Pancreas (tissue), 10 donors: ENCODE data around the gene RAB36. TPM values are rescaled to one million over a fixed set of nuclear protein-coding genes. Genes with fewer than 3 reads are reported as not detected.

ENCODE experiments used
- ATAC-seq, 4 donors: fragments of 200-7000 bp; cut with Tn5 transposase; one replicate each; pipeline versions ENCODE4 v1.8.0 to v1.9.1; 2020; ENCODE audit warnings: mild to moderate bottlenecking in 4 of 4, moderate library complexity in 4 of 4
- DNase-seq, 6 donors: peaks; one replicate each; pipeline ENCODE4 v3.0.0-alpha.2; 2020
- FAIRE-seq: peaks from 2 replicates; lab custom pipeline; 2012; peaks lifted over from hg19 to GRCh38; lab: Jason Lieb, UNC
- H3K27ac ChIP-seq, 4 donors: fragments of 200-600 bp; sonication (generic); 1 replicate in 3 of 4; 2 replicates in 1 of 4; pipeline versions ENCODE4 v1.5.0 to v1.8.0; 2020
- H3K27me3 ChIP-seq, 4 donors: fragments of 200-600 bp; one replicate each; pipeline ENCODE4 v1.8.0; 2021
- H3K36me3 ChIP-seq, 3 donors: fragments of 200-600 bp; sonication (generic) in 1 of 3; one replicate each; pipeline versions ENCODE4 v1.5.0 to v1.8.0; 2020 to 2021
- H3K4me1 ChIP-seq, 3 donors: fragments of 200-600 bp; one replicate each; pipeline ENCODE4 v1.8.0; 2021
- H3K4me3 ChIP-seq, 4 donors: fragments of 200-600 bp; sonication (generic) in 2 of 4; one replicate each; pipeline versions ENCODE4 v1.5.0 to v1.8.0; 2020 to 2021
- H3K9me3 ChIP-seq, 4 donors: fragments of 200-600 bp; one replicate each; pipeline ENCODE4 v1.8.0; 2021
- CTCF ChIP-seq, 4 donors: fragments of 200-600 bp; sonication (generic) in 3 of 4; IDR thresholded peaks; one replicate each; pipeline versions ENCODE4 v1.5.0 to v1.8.0; 2021; ENCODE audit warnings: antibody characterized with exemption in 4 of 4
- WGBS, 2 donors: extraction: QIAGEN DNeasy Blood & Tissue Kit; methylation state at CpG; one replicate each; pipeline ENCODE4 v1.1.7; 2013; 5-methylcytosine and 5-hydroxymethylcytosine counted together
- intact Hi-C, 3 donors: fragments of 100-400 bp; cut with DNase I; formaldehyde crosslinking; loops; one replicate each; pipeline versions ENCODE4 v1.11.1 to v1.14.2; 2022
- polyA plus RNA-seq, 2 donors: library from polyadenylated mRNA; stranded (reverse); fragments of 200-250 nt; gene quantifications; one replicate each; pipeline ENCODE4 v1.2.3, GENCODE V29; 2013
- total RNA-seq, 6 donors: library from RNA; stranded (reverse); fragmentation: NEBNext Ultra II Directional in 4 of 6; extraction: Animal tissue kit (Norgen Biotek cat#: 25700) in 4 of 6; gene quantifications; one replicate each; pipeline versions ENCODE4 v1.2.1 to v1.2.4, GENCODE V29; 2021 to 2023
- donor health status: healthy with polysubstance abuse.
- donor health status: DM: no; HTN: no; CAD: no; lungs with moderate emphysema.
- donor health status: DM: no; HTN: no; CAD: no.
- donor health status: control.
- donor health status: control.
- donor health status: Bipolar disorder and iron deficiency.
- donor health status: DM: yes; HTN: yes; CAD: no.
- donor health status: DM: no; HTN: no; CAD: no.
- donor health status: DM: no; HTN: no; CAD: no.
- donor health status: DM: yes; HTN: yes; CAD: no.

Gene RAB36
- total and polyA plus RNA-seq, 8 donors, result 1.2 to 7.3 (median 3.1) TPM

GRCh38 chr22:23110922-23111527 is 34.3 kb upstream of the RAB36 start:
- intact Hi-C loops, result no loop called here
- no peak for FAIRE-seq
- Histone ChIP-seq H3K27me3 (no peaks in the 10 kb centered on the region), H3K4me1 (no peaks in the 10 kb centered on the region), H3K36me3 (no peaks in the 10 kb centered on the region), H3K9me3 (no peaks in the 10 kb centered on the region), H3K27ac (no peak overlapping the region), H3K4me3 (no peak overlapping the region)
- WGBS, 2 donors, result 80 to 83% methylated on average over 15 of the region's 15 CpGs
- ATAC-seq, result no peak
- no peak for DNase-seq
- no peak for TF ChIP-seq CTCF (IDR thresholded peaks at IDR 0.05)

GRCh38 chr22:23112472-23113012 is 32.7 kb upstream of the RAB36 start:
- Histone ChIP-seq H3K36me3 (no peaks in the 10 kb centered on the region), H3K4me1 (no peaks in the 10 kb centered on the region), H3K27me3 (no peaks in the 10 kb centered on the region), H3K4me3 (no peak overlapping the region), H3K9me3 (no peaks in the 10 kb centered on the region), H3K27ac (no peak overlapping the region)
- no peak for ATAC-seq
- FAIRE-seq, result no peak
- peak in 1 of 6 donors; percentile 26 for DNase-seq
- intact Hi-C loops, result no loop called here
- TF ChIP-seq CTCF (IDR thresholded peaks at IDR 0.05), result no peak
- WGBS, 2 donors, result 83 to 89% methylated on average over 9 of the region's 9 CpGs

GRCh38 chr22:23113067-23113846 is 32.0 kb upstream of the RAB36 start:
- intact Hi-C loops, result no loop called here
- no peaks in the 10 kb centered on the region for H3K36me3 ChIP-seq
- WGBS, 2 donors, result 75 to 83% methylated on average over 14 of the region's 14 CpGs

GRCh38 chr22:23113847-23114720 is 31.2 kb upstream of the RAB36 start:
- 80 to 85% methylated on average over 18 of the region's 18 CpGs for WGBS, 2 donors
- H3K27me3 ChIP-seq, result no peaks in the 10 kb centered on the region
- H3K9me3 ChIP-seq, result no peaks in the 10 kb centered on the region
- intact Hi-C loops, result no loop called here
- no peak for TF ChIP-seq CTCF (IDR thresholded peaks at IDR 0.05)
- no peak for ATAC-seq
- no peak for FAIRE-seq
- no peak for DNase-seq
- no peak overlapping the region for H3K27ac ChIP-seq
- no peaks in the 10 kb centered on the region for H3K36me3 ChIP-seq
- no peaks in the 10 kb centered on the region for H3K4me1 ChIP-seq
- no peak overlapping the region for H3K4me3 ChIP-seq

More at GRCh38 chr22:23113067-23113846, 32.0 kb upstream of the RAB36 start:
- peak in 2 of 4 donors; percentile 24 to 66 for ATAC-seq
- no peak for FAIRE-seq
- H3K9me3 ChIP-seq, result no peaks in the 10 kb centered on the region
- no peaks in the 10 kb centered on the region for H3K4me1 ChIP-seq
- H3K27ac ChIP-seq, result no peak overlapping the region
- no peak for TF ChIP-seq CTCF (IDR thresholded peaks at IDR 0.05)
- no peaks in the 10 kb centered on the region for H3K27me3 ChIP-seq
- no peak overlapping the region for H3K4me3 ChIP-seq
- DNase-seq, result no peak
